GM23248 (cell line): ENCODE results near the gene KDM2B.

ENCODE experiments used
- EZH2 ChIP-seq: fragments of 200-600 bp; sonication (generic); IDR thresholded peaks from 2 replicates; pipeline ENCODE4 v1.6.1; 2018; ENCODE audit warnings: antibody characterized with exemption, mild to moderate bottlenecking; ENCODE audit not compliant: insufficient read depth, poor library complexity, severe bottlenecking
- EZH2phosphoT487 ChIP-seq: fragments of 200-600 bp; sonication (generic); IDR thresholded peaks from 2 replicates; pipeline ENCODE4 v1.6.1; 2018; ENCODE audit warnings: antibody characterized with exemption, moderate library complexity, mild to moderate bottlenecking, low read depth; ENCODE audit not compliant: insufficient read depth

DNA sequence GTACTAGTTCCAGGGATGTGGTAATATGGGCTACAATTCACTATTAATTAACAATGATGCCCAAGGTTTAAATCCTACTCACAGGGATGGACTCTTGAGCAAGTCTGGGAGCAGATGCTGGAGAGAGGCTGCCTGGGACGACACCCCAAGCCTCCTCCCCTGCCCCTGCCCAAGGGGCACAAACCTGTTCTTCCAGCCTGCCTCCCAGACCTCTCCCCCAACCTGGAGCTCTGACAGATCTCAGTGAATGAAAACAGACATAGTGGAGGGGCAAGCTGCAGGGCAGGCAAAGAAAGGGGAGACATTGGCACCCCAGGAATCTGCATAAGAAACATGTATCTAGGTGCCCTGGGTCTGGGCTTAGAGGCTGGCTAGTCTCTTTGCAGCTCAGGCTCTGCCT lies 5.8 kb downstream of the KDM2B start:
- TF ChIP-seq EZH2phosphoT487, result no peak
- TF ChIP-seq EZH2, result no peak
